HG03135 (cell line): ENCODE measurements around the gene KLF6.
"Not testable (repeated sequence)": the region's sequence is repeated elsewhere in the genome, so short reads cannot be mapped to it uniquely, and the experiment has no call there.

Experiments
- ATAC-seq: cut with Tn5 transposase; IDR thresholded peaks from one replicate; pipeline ENCODE4 v1.9.1; 2021; ENCODE audit warnings: mild to moderate bottlenecking, moderate library complexity; ENCODE audit not compliant: unreplicated experiment

The KLF6 gene

GRCh38 chr10:3735175-3735574 lies 49.8 kb downstream of the KLF6 start:
- no peak for ATAC-seq

- ATAC-seq = no peak
Observed at GRCh38 chr10:3734111-3734510, 50.9 kb downstream of the KLF6 start.

- not testable (repeated sequence) for ATAC-seq
Observed at GRCh38 chr10:3732183-3732582, 52.8 kb downstream of the KLF6 start.

- ATAC-seq = no peak
Observed at GRCh38 chr10:3729397-3729976, 55.5 kb downstream of the KLF6 start.

GRCh38 chr10:3728563-3728962 lies 56.4 kb downstream of the KLF6 start:
- ATAC-seq = no peak

GRCh38 chr10:3727268-3727667 lies 57.7 kb downstream of the KLF6 start:
- ATAC-seq = no peak
